CD4-positive, alpha-beta memory T cell (primary cell): ENCODE measurements around the gene SCNM1. TPM values are rescaled to one million over a fixed set of nuclear protein-coding genes. Genes with fewer than 3 reads are reported as not detected.

Source experiments
- CTCF ChIA-PET: fragments of 350-600 bp; sonication (Branson Sonifier 250); formaldehyde crosslinking; loops from one replicate; lab custom pipeline; 2021; ENCODE audit warnings: inconsistent platforms; ENCODE audit not compliant: partially characterized antibody; lab: Charles Lee
- POLR2A ChIA-PET: fragments of 350-600 bp; sonication (Branson Sonifier 250); formaldehyde crosslinking; loops from one replicate; lab custom pipeline; 2021; ENCODE audit not compliant: partially characterized antibody; lab: Charles Lee
- DNase-seq, 5 donors: peaks; one replicate each; pipeline versions ENCODE4 v3.0.0 to v3.0.0-alpha.2; 2020 to 2022; ENCODE audit warnings: mixed read lengths in 1 of 5
- H3K27ac ChIP-seq: one replicate; pipeline ENCODE4 v1.7.0; 2013; ENCODE audit warnings: low read depth, low read length
- H3K27me3 ChIP-seq: 2 replicates; pipeline ENCODE4 v1.7.0; 2013; ENCODE audit warnings: mild to moderate bottlenecking, low read length, moderate library complexity; ENCODE audit not compliant: insufficient read depth
- H3K36me3 ChIP-seq: 2 replicates; pipeline ENCODE4 v1.7.0; 2013; ENCODE audit warnings: mild to moderate bottlenecking, low read length, moderate library complexity; ENCODE audit not compliant: insufficient read depth
- H3K4me1 ChIP-seq: 2 replicates; pipeline ENCODE4 v1.7.0; 2013; ENCODE audit warnings: mild to moderate bottlenecking, low read length, moderate library complexity; ENCODE audit not compliant: insufficient read depth
- H3K4me3 ChIP-seq, 2 donors: one replicate each; pipeline ENCODE4 v1.7.0; 2013; ENCODE audit warnings: low read length in 2 of 2, mild to moderate bottlenecking in 1 of 2
- H3K9me3 ChIP-seq, 2 donors: one replicate each; pipeline ENCODE4 v1.7.0; 2013; ENCODE audit warnings: low read length in 2 of 2, control low read depth in 1 of 2; ENCODE audit not compliant: control insufficient read depth in 1 of 2
- H3K27ac Mint-ChIP-seq, 7 donors: one replicate each; pipeline ENCODE4 v1.8.0; 2020 to 2021; ENCODE audit warnings: mixed read lengths in 7 of 7, mild to moderate bottlenecking in 6 of 7, inconsistent platforms in 3 of 7, moderate library complexity in 3 of 7
- H3K27me3 Mint-ChIP-seq, 2 donors: one replicate each; pipeline ENCODE4 v1.8.0; 2020 to 2021; ENCODE audit warnings: mixed read lengths in 2 of 2
- H3K36me3 Mint-ChIP-seq, 2 donors: one replicate each; pipeline ENCODE4 v1.8.0; 2020 to 2021; ENCODE audit warnings: mixed read lengths in 2 of 2, inconsistent platforms in 1 of 2, mild to moderate bottlenecking in 1 of 2
- H3K4me1 Mint-ChIP-seq, 4 donors: one replicate each; pipeline ENCODE4 v1.8.0; 2020 to 2021; ENCODE audit warnings: mixed read lengths in 4 of 4, mild to moderate bottlenecking in 1 of 4
- H3K4me3 Mint-ChIP-seq, 8 donors: one replicate each; pipeline ENCODE4 v1.8.0; 2020 to 2021; ENCODE audit warnings: mixed read lengths in 8 of 8, mild to moderate bottlenecking in 7 of 8, moderate library complexity in 6 of 8, inconsistent platforms in 3 of 8
- H3K9me3 Mint-ChIP-seq, 8 donors: one replicate each; pipeline ENCODE4 v1.8.0; 2020 to 2021; ENCODE audit warnings: mixed read lengths in 8 of 8, mild to moderate bottlenecking in 5 of 8, inconsistent platforms in 3 of 8, moderate library complexity in 1 of 8
- intact Hi-C: fragments of 100-400 bp; cut with micrococcal nuclease; formaldehyde crosslinking; loops from one replicate; pipeline ENCODE4 v1.15.1; 2023
- polyA plus RNA-seq, 2 donors: library from polyadenylated mRNA; unstranded; fragments of 300-500 nt; fragmentation: Illumina TruSeq; gene quantifications; one replicate each; pipeline ENCODE4 v1.2.3, GENCODE V29; 2021
- total RNA-seq, 2 experiments: library from RNA; stranded (reverse); gene quantifications; one replicate each; pipeline ENCODE4 v1.2.3, GENCODE V29; 2021

SCNM1 gene
- total RNA-seq = 10 to 100 TPM; 57.4 to 61.4 TPM
- 10 to 100 TPM; 76.5 to 80.9 TPM for polyA plus RNA-seq

GRCh38 chr1:151165738-151166504 lies at the start of gene SCNM1, which contains the start of gene LYSMD1:
TSS of gene SCNM1 (plus strand) at chr1:151166144. CDS start at chr1:151166153, 9 bp downstream.
TSS of gene LYSMD1 (minus strand) at chr1:151165902. CDS start at chr1:151165258, 644 bp downstream.
- ChIA-PET POLR2A (interaction anchor here (0.6 to 6.9 kb wide), 18 partner anchors 9 to 160 kb away, joined by 3 to 79 read pairs (median 4); partner anchors contain the start of genes C1orf56, MINDY1, PIP5K1A and PSMD4), CTCF (interaction anchor here (0.7 to 3.5 kb wide), 7 partner anchors 9 to 175 kb away, joined by 3 to 17 read pairs (median 5); partner anchors contain the start of genes TMOD4, TNFAIP8L2 and VPS72)
- Mint-ChIP-seq H3K4me3 (peak within 1 kb of the TSS; percentile 94 to 100 (median 98)), H3K27ac (peak within 1 kb of the TSS; percentile 93 to 99 (median 98)), H3K4me1 (peaks cover 29 to 62% (median 47%) of the 10 kb centered on the region in 4 donors), H3K36me3 (peaks cover 34 to 60% of the 10 kb centered on the region in 2 donors), H3K9me3 (peaks cover 0 to 5% (median 0%) of the 10 kb centered on the region in 8 donors), H3K27me3 (peaks cover 2% of the 10 kb centered on the region in 2 donors)
- Histone ChIP-seq H3K4me3 (peak within 1 kb of the TSS; percentile 91 to 99), H3K27me3 (no peaks in the 10 kb centered on the region), H3K4me1 (peaks cover 42% of the 10 kb centered on the region), H3K27ac (peak within 1 kb of the TSS; percentile 73), H3K36me3 (peaks cover 23% of the 10 kb centered on the region), H3K9me3 (no peaks in the 10 kb centered on the region)
- intact Hi-C loops = loop anchor here (1.0 kb wide), 4 partner anchors 9 to 88 kb away; partner anchors contain the start of genes PIP5K1A, PSMD4 and VPS72
- peak; percentile 97 to 98 (median 97) for DNase-seq

GRCh38 chr1:151124763-151125403 lies 41.1 kb upstream of the SCNM1 start:
- intact Hi-C loops = no loop called here
- Mint-ChIP-seq H3K4me1 (peaks cover 4 to 9% (median 8%) of the 10 kb centered on the region in 4 donors), H3K4me3 (peak overlapping the region in 6 of 8 donors; percentile 6 to 60 (median 35)), H3K36me3 (peaks cover 28 to 30% of the 10 kb centered on the region in 2 donors), H3K27me3 (no peaks in the 10 kb centered on the region), H3K27ac (peak overlapping the region in 5 of 7 donors; percentile 63 to 87 (median 80)), H3K9me3 (no peaks in the 10 kb centered on the region)
- no peaks in the 10 kb centered on the region for H3K36me3 ChIP-seq
- no peaks in the 10 kb centered on the region for H3K27me3 ChIP-seq
- POLR2A ChIA-PET = interaction anchor here (0.6 kb wide), 1 partner anchor 571 kb away, joined by 4 read pairs; no protein-coding TSS in a partner anchor
- peak in 2 of 5 donors; percentile 13 to 24 for DNase-seq
- H3K27ac ChIP-seq = no peak overlapping the region
- no peaks in the 10 kb centered on the region for H3K9me3 ChIP-seq
- no peaks in the 10 kb centered on the region for H3K4me1 ChIP-seq
- CTCF ChIA-PET = interaction anchor here (1.1 to 1.7 kb wide), 3 partner anchors 10 to 25 kb away, joined by 3 to 6 read pairs (median 4); no protein-coding TSS in a partner anchor
- no peak overlapping the region for H3K4me3 ChIP-seq

- POLR2A ChIA-PET = no interaction called here
- Histone ChIP-seq H3K4me3 (no peak overlapping the region), H3K27me3 (peaks cover 6% of the 10 kb centered on the region), H3K9me3 (no peaks in the 10 kb centered on the region), H3K36me3 (no peaks in the 10 kb centered on the region), H3K4me1 (peaks cover 14% of the 10 kb centered on the region), H3K27ac (no peak overlapping the region)
- intact Hi-C loops = no loop called here
- Mint-ChIP-seq H3K27me3 (peaks cover 3 to 11% of the 10 kb centered on the region in 2 donors), H3K4me3 (no peak overlapping the region), H3K27ac (no peak overlapping the region), H3K36me3 (peaks cover 8 to 11% of the 10 kb centered on the region in 2 donors), H3K9me3 (no peaks in the 10 kb centered on the region), H3K4me1 (peaks cover 7 to 21% (median 15%) of the 10 kb centered on the region in 4 donors)
- DNase-seq = no peak
- CTCF ChIA-PET = interaction anchor here (0.6 to 1.0 kb wide), 5 partner anchors 26 to 119 kb away, joined by 3 to 4 read pairs (median 3); partner anchors contain the start of gene VPS72
Measured at GRCh38 chr1:151128800-151129199, 37.1 kb upstream of the SCNM1 start.

- Mint-ChIP-seq H3K27ac (peak overlapping the region in 6 of 7 donors; percentile 42 to 80 (median 63)), H3K4me1 (peaks cover 2 to 11% (median 7%) of the 10 kb centered on the region in 4 donors), H3K4me3 (peak overlapping the region; percentile 50 to 85 (median 70)), H3K36me3 (peaks cover 2 to 4% of the 10 kb centered on the region in 2 donors), H3K9me3 (no peaks in the 10 kb centered on the region), H3K27me3 (peaks cover 3 to 11% of the 10 kb centered on the region in 2 donors)
- Histone ChIP-seq H3K36me3 (no peaks in the 10 kb centered on the region), H3K4me3 (peak overlapping the region in 1 of 2 donors; percentile 17), H3K9me3 (no peaks in the 10 kb centered on the region), H3K27ac (no peak overlapping the region), H3K27me3 (peaks cover 6% of the 10 kb centered on the region), H3K4me1 (peaks cover 14% of the 10 kb centered on the region)
- peak; percentile 59 to 85 (median 70) for DNase-seq
- ChIA-PET CTCF (interaction anchor here (0.7 to 1.9 kb wide), 8 partner anchors 14 to 107 kb away, joined by 3 to 14 read pairs (median 4); partner anchors contain the start of gene TNFAIP8L2), POLR2A (interaction anchor here (0.6 to 1.4 kb wide), 11 partner anchors 15 to 121 kb away, joined by 3 to 8 read pairs (median 3); partner anchors contain the start of genes CDC42SE1, MLLT11, SEMA6C and TNFAIP8L2)
- intact Hi-C loops = loop anchor here (2.0 kb wide), 1 partner anchor 16 kb away; the partner anchor contains the start of gene SEMA6C
Measured at GRCh38 chr1:151130987-151131586, 34.9 kb upstream of the SCNM1 start.

GRCh38 chr1:151131701-151132334 lies 34.1 kb upstream of the SCNM1 start:
- intact Hi-C loops = loop anchor here (2.0 kb wide), 1 partner anchor 15 kb away; the partner anchor contains the start of gene SEMA6C
- Mint-ChIP-seq H3K9me3 (no peaks in the 10 kb centered on the region), H3K36me3 (peaks cover 2 to 9% of the 10 kb centered on the region in 2 donors), H3K4me1 (peaks cover 2 to 11% (median 7%) of the 10 kb centered on the region in 4 donors), H3K27me3 (peaks cover 3 to 11% of the 10 kb centered on the region in 2 donors), H3K27ac (peak overlapping the region in 3 of 7 donors; percentile 41 to 68 (median 58)), H3K4me3 (peak overlapping the region in 7 of 8 donors; percentile 50 to 85 (median 74))
- ChIA-PET POLR2A (interaction anchor here (0.6 to 1.4 kb wide), 11 partner anchors 15 to 121 kb away, joined by 3 to 8 read pairs (median 3); partner anchors contain the start of genes CDC42SE1, MLLT11, SEMA6C and TNFAIP8L2), CTCF (interaction anchor here (0.7 to 1.9 kb wide), 7 partner anchors 13 to 107 kb away, joined by 3 to 14 read pairs (median 4); partner anchors contain the start of gene TNFAIP8L2)
- H3K4me1 ChIP-seq = peaks cover 14% of the 10 kb centered on the region
- no peak for DNase-seq
- H3K4me3 ChIP-seq = no peak overlapping the region
- no peak overlapping the region for H3K27ac ChIP-seq
- H3K9me3 ChIP-seq = no peaks in the 10 kb centered on the region
- no peaks in the 10 kb centered on the region for H3K36me3 ChIP-seq
- H3K27me3 ChIP-seq = peaks cover 6% of the 10 kb centered on the region
